ENCODE measurements around the gene MS4A8.
"Not testable (repeated sequence)": the region's sequence is repeated elsewhere in the genome, so short reads cannot be mapped to it uniquely, and the experiment has no call there.

The MS4A8 gene, protein sequence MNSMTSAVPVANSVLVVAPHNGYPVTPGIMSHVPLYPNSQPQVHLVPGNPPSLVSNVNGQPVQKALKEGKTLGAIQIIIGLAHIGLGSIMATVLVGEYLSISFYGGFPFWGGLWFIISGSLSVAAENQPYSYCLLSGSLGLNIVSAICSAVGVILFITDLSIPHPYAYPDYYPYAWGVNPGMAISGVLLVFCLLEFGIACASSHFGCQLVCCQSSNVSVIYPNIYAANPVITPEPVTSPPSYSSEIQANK

DNA sequence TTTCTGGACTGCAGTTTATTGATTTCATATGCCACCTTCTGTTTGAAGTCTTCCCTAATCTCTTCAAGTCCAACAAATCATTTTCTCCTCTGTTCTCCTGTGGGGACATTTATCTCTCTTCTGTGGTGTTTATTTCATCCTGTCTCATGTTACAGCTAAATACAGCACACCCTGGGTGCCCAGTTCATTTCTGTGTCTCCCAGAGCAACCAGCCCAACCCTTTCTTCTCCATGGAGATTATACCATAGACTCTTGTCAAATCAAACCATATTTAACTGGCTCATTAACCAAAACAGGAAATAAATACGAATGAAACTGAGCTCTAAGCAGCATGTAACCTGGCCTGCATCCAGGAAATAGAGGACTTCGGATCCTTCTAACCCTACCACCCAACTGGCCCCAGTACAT, at the start of gene MS4A8:
Gene MS4A8 (plus strand): TSS at position 329 of the 408 bp plus-strand sequence. CDS start 1,249 bp downstream, outside the sequence.
- no peak for DNase-seq

DNA sequence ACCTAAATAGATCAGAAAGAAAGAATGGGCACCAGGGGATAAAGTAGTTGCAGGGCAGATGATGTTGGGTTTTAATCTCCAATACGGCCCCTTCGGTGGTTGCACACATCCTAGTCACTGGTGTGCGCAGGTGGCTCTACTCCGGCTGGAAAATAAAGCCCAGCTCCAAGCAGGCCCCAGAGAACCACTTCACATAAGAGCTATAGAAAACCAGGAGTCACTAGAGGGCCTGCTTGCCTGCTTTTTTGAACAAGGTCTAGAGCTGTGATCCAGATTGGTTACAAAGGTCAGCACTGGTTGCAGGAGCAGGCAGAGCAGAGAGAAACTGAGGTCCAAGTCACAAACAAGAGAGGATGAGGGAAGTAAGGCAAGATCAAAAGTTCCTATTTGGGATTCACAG, 41.5 kb upstream of the MS4A8 start:
- DNase-seq: no peak

DNA sequence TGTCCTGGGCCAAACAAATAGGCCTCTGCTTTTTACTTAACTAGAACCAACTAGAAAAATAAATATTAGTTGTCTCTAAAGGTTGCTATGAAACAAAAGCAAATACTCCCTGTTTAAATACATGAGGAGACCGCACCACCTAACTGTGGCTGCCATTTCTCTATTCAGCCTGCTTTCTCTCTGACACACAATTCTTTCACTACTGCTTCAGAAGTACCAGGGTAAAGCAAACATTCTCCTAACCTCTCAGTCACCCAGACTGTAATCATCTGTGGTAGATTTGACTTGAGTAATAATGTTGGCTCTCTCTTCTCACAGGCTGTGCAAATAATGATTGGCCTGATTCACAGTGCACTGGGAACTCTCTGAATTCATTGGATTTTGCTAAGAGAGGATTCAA, 41.0 kb upstream of the MS4A8 start:
- no peak for DNase-seq

DNA sequence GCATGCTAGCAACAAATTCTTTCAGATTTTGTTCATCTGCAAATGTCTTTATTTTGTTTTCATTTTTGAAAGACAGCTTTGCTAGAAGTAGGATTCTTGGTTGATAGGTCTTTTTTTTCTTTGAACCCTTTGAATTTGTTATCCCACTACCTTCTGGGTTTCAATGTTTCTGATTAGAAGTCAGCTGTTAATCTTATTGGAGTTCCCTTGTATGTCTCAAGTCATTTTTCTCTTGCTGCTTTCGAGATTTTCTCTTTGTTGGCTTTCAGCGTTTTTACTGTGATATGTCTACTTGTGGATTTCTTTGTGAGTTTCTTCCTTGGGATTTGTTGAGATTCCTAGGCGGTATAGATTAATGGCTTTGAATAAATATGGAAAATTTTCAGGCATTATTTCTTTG, 27.2 kb upstream of the MS4A8 start:
- no peak for DNase-seq

DNA sequence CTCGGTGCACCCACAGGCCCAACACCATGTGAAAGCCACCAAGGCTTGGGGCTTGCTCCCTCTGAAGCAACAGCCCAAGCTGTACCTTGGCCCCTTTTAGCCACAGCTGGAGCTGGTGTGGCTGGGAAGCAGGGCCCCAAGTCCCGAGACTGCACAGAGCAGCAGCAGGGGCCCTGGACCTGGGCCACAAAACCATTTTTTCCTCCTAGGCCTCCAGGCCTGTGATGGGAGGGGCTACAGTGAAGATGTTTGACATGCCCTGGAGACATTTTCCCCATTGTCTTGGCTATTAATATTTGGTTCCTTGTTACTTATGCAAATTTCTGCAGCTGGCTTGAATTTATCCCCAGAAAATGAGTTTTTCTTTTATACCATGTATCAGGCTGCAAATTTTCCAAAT, 21.2 kb upstream of the MS4A8 start:
- not testable (repeated sequence) for DNase-seq

DNA sequence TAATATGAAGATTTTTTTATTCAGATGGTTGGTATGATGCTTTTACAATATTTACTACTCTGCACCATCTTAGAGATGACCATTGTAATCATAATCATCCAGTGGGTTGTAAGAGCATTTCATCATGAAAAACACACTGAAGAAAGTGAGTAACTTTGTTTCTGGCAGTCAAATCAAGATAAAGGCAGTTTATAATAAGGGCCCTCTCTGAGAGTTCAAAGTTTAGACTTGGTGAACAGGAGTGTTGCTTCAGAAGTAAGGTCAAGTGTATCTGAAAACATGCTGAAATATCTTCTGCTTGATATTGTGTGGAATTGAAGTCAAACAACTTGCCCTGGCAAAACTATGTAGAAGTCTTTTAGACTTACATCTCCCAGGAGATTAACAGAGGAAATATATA, 19.5 kb upstream of the MS4A8 start:
- no peak for DNase-seq

DNA sequence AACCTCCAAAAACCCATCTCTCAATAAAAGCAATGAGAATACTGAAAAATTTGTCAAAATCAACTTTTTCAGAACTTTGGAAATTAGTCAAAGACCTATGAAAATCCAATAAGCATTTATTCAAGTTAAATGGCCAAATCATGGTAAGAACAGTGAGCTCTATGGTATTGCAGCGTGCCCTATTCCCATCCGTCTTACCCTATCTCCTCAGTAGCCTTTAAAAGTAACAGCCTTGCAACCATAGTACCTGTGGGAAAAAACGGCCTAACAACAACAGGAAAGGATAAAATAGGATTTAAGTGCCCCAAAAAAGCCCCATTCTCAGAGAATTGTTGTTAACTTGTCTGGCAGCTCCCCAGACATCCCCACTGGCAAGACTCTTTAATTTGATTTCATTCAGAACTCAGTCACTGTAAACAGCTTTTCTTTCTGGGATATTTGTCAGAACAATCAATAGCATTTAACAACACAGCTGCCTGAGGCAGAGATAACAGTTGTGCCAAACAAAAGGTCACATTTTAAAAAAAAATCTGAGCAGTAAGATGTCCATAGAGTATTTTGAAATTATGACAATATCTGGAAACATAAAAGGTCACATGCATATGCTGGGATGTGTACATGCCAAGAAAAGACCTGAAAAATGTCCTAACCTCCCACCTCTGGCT, 18.8 kb upstream of the MS4A8 start:
- DNase-seq: no peak

DNA sequence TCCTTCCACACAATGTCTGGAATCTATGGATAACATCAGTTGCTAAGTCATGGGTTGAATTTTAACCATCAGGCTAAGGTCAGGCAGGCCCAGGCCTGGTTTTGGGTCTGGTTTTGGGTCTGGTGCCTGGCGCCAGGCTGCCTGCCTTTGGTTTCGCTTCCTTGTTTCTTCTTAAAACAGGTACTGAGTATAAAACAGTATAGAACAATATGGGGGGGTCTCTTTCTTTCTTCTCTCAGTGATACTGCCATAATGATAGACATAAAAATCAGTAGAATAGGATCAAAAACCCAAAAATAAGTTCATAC, 14.9 kb upstream of the MS4A8 start:
- DNase-seq: not testable (repeated sequence)

DNA sequence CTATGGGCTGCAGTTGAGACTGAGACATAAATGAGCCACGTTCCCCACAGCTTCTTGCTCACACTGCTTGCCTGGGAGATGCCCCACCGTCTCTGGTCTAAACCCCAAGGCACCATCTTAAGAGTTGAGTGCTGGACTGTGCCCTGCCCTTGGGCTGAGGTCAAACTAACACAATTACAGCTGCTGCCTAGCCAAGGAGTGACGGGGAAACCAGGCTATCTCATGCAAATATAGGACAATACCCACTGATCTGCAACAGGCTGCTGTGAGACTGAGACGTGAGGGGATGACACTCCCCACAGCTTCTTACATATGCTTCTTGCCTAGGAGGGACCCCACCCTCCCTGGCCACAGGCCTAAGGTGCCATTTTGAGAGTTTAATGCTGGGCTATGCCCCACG, 7.8 kb upstream of the MS4A8 start:
- DNase-seq: no peak

DNA sequence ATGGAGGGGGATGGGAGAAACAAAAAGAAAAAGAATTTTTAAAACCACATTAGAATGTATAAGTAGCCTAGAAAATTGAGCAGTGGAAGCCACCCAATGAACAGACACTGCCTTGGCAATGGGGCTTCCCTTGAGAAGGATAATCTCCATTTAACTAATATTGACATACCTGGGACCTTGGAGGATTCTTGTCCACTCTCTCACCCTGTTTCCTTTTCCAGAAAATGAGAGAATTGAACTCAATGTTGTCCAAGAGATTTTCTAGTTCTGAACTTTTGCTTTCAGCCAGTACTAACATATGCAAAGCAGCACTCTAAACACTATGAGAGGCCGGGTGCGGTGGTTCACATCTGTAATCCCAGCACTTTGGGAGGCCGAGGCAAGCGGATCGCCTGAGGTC, 524 bp downstream of the MS4A8 start:
- DNase-seq: no peak

DNA sequence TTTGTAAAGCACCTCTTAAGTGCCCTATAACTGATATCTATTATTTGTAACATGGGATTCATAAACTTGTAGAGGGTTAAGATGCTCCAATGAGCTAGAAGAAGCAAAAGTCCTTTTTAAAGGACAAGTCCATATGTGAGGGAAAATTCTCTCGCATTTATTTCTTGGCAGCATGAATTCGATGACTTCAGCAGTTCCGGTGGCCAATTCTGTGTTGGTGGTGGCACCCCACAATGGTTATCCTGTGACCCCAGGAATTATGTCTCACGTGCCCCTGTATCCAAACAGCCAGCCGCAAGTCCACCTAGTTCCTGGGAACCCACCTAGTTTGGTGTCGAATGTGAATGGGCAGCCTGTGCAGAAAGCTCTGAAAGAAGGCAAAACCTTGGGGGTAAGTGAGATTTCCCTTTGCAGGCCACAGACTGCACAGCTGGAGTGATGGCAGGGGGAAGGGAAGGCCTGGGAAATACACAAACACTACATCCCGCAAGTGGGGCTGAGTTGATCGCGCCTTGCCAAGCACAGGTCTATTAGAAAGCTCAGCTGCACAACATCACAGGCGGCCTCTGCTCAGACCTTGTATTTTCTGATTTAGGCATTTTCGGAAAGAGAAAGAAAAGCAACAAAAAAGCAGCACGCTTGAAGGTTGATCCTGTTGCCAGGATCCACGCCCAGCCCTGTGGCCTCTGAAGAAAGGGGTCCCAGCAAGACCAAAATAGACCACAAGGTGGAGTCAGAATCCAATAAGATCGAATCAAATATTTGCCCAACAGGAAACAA, 1.5 kb downstream of the MS4A8 start:
- DNase-seq: no peak

DNA sequence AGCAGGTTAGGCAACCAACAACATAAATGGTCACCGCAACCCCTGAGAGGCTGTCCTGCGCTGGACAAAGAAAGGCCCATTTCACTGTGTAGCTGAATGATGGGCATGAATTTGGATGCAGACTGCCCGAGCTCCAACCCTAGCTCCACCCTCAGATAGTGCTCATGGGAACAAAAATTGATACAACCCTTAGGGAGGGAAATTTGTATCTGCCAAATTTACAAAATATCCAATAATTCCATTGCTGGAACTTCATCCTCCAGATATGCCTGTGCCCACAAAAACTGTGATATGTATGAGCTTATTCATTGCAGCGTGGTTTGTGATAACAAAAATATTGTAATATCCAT, 2.0 kb downstream of the MS4A8 start:
- no peak for DNase-seq

DNA sequence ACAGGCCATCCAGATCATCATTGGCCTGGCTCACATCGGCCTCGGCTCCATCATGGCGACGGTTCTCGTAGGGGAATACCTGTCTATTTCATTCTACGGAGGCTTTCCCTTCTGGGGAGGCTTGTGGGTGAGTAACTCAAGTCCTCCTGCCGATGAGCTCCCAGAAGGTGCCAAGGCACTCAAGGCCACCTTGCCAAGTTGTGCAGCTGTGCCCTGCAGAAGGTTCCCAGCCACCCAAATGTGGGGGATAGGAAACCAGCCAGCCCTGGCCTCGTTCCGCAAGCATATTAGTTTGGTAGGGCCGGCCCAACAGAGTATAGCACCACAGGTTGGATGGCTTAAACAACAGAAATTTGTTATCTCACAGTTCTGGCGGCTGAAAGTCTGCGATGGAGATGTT, 4.0 kb downstream of the MS4A8 start:
- DNase-seq: no peak

DNA sequence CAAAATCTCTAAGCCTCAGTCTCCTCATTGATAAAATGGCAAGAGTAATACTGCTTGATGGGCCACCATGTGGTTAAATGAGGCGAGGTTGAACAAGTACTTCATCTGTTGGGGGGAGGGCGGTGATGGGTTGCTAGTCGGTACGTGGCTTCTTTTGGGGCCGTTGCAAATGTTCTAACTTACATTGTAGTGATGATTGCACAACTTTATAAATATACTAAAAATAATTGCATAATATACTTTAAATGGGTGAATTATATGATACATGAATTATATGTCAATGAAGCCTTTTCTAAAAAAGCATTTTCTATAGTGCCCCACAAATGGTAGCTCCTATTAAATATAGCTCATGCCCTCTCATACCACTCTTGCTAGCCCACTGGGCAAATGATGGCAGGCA, 6.5 kb downstream of the MS4A8 start:
- no peak for DNase-seq

DNA sequence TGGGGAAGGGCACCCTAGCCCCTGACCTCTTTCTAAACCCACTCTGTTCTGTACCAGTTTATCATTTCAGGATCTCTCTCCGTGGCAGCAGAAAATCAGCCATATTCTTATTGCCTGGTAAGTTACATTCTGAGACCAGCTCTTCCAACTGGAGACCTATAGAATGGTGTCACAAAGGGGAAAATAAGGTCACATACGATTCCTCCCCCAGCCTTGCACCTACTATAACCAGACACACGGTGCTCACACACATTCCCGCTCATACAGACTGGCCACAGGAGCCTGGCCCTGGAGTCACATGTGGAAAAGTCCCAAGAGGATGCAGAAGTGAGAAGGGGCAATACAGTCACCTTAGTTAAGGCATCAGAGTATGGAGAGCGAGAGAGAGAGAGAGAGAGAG, 7.5 kb downstream of the MS4A8 start:
- DNase-seq: no peak

DNA sequence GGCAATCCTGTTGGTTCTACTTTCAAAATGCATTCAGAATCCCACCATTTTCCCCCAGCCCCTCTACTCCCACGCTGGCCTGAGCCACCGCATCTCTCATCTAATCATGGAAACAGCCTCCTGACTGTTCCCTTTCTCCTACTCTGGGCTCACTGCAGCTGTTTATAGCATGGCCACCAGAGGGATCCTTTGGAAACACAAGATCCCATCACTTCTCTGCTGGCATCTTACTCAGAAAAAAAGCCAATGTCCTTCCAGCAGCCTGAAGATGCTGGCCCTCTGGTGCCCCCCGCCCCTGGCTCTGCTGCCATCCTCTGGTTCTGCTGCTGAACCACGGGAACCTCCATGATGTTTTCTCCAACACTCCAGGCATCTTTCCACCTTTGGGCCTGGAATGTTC, 11.1 kb downstream of the MS4A8 start:
- DNase-seq: no peak

DNA sequence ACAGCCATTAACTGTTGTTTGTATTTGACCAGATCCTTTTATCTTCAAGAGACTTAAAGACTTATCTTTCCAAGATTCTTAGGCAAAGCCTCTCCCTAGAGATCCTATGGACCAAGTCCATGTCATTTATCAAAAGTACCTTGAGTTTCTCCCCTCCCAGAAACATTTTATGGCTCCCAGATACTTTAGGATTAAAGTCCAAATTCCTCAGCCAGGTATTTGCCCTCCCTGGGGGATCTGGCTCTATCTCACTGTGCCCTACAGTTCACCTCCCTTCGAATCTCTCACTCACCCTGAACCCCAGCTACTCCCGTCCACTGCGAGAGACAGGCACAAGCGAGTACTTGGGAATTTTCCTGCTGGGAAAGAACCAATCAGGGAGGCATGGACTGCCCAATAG, 11.9 kb downstream of the MS4A8 start:
- no peak for DNase-seq

DNA sequence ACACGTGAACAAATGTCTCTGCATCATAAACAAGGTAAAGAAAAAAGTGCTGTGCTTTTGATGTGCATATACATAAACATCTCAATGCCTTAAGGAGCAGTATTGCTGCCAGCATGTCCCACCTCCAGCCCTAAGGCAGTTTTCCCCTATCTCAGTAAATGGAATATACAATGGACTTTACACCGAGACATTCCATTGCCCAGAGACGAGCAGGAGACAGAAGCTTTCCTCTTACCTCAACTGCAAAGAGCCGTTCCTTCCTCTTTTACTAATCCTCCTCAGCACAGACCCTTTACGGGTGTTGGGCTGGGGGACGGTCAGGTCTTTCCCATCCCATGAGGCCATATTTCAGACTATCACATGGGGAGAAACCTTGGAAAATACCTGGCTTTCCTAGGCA, 14.0 kb downstream of the MS4A8 start:
- DNase-seq: not testable (repeated sequence)

DNA sequence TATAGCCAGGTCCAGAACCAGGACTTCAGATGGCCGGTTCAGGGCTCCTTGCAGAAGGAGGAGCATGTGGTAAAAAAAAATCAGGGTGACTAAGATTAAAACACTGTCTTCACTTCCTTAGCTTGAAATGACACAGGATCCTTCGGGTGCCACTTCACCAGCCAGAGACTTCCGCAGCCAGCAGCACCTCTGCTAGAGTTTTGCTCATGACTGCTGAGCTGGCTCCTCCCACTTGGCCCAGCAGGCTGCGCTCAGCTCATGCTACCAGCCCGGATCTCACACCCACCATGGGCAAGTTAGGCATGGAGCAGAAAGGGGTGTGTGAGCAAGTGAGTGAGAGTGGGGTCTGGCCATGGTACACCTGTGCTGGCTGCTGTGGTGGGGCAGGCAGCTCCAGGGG, 18.5 kb downstream of the MS4A8 start:
- no peak for DNase-seq

DNA sequence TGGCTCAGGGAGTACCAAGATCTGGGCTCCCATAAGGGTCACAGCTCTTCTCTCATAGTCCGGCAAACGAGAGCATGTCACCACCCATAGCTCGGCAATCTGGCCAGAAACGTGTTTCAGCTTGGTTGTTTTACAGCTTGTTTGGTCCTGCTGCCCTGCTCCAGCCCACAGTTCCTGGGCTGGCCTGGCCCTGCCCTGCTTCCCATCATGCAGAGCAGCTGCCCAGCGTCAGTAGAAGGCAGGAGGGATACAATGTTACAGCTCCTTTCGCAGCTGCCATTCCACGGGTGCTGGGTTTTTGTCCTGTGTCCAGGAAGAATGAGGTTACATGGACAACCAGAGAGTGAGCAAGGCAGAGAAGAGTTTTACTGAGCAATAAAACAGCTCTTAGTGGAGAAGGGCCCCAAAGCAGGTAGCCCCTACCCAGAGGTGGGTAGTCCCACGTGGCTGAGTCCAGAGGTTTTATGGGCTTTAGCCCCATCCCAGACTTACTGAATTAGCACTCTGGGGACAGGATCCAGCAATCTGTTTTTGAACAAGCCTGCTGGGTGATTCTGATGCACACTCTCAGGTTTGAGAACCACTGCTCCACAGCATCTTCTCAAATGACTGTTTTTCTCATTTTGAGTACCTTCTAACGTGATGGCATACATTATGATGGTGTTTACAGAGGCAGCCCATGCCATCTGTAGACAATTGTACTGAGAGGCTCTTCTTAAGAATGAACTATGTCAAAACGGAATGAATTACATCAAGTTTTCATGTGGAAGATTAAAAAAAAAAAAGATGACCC, 19.3 kb downstream of the MS4A8 start:
- no peak for DNase-seq

DNA sequence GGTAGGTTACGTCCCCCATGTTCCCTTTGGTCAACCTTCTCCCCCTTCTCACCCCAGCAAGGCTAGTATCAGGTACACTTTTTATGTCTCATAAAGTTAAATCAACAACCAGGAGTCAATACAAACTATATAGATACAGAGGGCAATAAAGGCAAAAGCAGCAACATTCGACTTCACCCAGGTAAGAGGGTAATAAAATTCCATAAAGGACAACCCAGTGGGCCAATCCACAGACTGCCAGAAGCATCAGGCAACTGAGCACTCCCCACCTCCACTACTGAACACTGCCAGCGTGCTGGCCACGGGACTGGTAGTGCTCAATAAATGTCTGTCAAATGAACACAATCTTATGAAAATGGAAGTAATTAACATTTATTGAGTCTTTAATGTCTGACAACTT, 20.0 kb downstream of the MS4A8 start:
- no peak for DNase-seq

DNA sequence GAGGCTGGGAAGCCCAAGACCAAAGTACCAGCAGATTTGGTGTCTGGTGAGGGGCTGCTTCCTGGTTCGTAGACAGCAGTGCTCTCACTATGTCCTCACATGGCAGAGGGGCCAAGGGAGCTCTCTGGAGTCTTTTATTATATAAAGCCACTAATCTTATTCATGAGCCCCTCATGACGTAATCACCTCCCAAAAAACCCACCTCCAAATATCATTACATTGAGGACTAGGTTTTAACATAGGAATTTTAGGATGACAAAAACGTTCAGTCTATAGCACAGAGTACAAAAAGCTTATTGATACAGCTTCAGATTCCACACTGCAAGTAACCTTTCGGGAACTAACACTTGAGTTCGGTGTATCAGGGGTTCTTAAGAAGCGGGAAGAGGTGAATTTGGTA, 21.0 kb downstream of the MS4A8 start:
- no peak for DNase-seq

DNA sequence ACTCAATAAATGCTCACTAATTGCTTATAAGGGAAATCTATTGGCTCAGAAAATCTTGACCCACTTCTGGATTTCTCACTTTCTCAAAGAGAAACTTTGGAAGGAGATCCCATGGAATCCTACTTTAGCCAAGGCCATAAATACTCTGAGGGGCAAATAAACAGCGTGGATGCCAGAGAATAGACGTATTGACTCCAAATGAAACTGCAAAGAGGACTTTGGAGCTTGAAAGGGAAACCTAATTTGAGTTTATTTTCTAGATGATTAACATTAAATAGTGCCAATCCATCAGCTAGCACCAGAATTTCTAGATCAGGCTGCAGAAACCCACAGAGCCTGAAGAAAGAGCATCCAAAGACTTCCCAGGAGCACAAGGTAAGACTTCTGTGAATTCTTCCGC, 25.0 kb downstream of the MS4A8 start, which contains the start of gene MS4A18:
Gene MS4A18 (plus strand): TSS at position 301 of the 400 bp plus-strand sequence.
- no peak for DNase-seq

DNA sequence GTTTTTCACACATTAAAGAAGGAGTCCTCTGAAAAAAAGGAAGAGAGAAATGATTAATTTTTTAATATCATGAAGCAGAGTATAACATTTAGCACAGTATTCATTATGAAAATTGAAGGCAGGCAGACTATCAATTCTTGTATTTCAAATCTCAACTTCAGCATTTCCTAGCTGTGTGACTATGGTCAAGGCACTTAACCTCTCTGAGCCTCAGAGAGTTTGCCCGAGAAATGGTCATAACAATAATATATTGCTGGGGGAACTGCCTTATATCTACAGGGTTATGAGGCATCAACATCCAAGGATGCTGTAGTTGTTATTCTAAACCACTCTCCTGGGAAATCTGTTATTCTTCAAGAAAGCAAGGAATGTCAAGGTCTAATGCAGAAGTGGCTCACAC, 26.2 kb downstream of the MS4A8 start:
- DNase-seq: no peak

All from activated T-cell treated with anti-CD3 and anti-CD28 coated beads for 4 hours (primary cell).